IPS DF 4.7 (cell line): ENCODE measurements around the gene TAF8.
A peak's percentile ranks its signal among the peaks of the same experiment; 100 is the strongest.

Experiments
- DNase-seq: peaks from one replicate; pipeline ENCODE4 v3.0.0-alpha.2; 2013; ENCODE audit warnings: low spot score; ENCODE audit errors: extremely low read depth

The TAF8 gene

DNA sequence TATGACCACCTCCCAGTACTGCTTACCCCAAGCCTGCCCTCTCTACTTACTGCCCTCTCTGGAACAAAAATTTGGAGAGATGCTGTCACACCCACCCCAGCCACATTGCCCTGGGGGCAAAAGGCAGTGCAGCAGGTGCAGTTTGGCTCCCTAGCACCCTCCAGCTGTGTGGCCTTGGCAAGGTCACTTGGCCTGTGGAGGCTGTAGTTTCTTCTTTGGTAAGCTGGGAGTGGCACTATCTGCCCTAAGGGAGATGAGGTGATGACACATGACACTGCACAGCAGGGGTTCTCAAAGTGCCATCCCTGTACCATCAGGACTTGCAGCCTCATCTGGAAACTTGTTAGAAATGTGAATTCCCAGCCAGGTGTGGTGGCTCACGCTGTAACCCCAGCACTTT is 44.8 kb downstream of the TAF8 start:
- DNase-seq, result no peak

DNA sequence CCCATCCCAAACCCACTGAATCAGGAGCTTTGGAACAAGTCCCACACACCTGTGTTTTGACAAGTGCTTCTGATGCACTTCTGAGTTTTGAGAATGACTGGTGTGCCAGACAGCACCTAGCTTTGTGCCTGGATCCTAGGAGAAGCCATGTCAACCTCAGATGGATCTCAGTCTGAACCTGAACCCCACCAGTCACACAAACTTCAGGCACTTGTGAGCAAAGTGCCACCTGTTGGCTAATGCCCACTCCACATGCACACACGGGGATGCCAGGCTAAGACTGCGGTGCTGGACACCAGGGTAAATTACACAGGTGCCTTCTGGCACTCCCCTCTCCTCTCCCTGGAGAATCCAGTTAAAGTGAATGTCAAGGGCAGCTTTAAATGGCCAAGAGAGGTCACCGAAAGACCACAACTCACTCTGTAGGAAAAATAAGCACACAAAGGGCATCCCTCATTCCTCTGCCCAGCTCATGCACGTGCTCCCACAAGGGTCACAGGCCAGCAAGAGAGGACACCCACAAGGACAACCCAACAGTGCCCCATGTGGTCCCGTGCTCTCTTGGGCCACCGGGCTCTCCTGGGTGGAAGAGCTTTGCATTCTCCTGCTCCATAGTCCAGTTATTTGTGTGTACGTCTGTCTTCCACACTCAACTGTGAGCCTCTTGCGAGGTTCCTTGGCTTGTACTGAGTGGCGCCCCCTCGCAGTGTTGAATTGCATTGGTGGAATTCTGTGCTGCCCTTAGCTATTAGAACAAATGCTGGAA is 45.6 kb downstream of the TAF8 start:
- DNase-seq, result no peak

DNA sequence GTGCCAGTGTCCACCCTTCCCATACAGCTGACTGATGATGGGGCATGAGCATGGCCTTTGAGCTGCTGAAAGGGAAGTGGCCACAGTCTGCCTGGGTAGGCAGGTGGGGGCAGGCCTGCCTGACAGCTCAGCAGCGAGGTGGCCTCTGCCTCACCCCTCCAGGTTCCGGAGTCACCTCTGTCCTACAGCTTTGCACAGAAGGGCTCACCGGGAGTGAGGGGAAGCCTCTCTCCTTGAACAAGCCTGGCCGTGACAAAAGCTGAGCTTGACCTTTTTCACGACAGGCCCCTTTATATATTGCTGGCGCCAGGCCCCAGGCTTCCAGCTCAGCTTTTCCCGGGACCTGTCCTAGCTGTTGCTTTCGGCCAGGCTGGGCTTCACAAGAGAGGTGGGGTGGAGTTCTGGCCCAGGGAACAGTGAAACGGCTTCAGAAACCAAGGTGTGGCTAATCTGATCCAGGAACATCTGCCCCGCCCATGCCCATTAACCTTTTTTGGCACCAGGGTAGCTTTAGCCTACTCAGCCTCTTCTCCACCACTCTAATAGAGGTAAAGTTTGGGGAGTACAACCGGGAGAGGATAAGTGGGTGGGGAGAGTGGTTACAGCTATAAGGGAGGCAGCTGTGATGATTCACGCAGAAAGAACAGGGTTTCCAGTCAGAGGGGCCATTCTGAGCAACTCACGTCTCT is 49.2 kb downstream of the TAF8 start:
- no peak for DNase-seq

DNA sequence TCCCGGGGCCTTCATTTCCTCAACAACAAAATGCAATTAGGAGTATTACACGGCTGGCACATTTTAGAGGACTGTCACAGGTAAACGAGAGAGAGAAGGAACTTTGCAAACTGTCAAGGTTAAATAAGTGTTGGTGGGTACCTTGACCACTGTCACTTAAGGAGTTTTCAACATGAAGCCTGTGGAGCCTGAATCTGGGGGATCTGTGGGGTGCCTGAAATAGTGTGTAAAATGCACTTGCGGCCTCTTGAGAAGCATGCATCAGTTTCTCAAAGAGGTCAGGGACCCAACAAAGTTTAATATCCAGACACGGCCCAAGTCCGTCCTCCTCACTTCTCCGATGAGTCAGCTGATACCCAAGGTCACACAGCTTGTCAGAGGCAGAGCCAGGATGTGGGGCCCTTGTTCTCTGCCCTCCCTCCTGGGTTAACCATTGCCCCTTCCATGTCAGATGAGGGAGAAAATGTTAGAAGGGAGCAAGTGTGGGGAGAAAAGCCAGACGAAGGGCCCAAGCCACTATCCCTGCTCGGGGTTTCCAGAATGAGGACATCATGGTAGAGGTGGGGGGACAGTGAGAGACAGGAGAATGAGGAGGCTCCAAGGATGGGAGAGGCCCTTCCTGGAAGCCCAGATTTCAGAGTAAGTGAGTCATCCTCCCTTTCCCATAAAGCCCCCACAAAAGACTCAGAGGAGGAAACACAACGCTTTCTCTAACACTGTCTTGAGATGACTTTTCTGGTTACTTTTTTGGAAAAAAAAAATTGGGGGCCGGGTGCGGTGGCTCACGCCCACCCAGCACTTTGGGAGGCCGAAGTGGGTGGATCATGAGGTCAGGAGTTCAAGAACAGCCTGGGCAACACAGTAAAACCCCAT is 49.9 kb downstream of the TAF8 start:
- DNase-seq, result no peak

DNA sequence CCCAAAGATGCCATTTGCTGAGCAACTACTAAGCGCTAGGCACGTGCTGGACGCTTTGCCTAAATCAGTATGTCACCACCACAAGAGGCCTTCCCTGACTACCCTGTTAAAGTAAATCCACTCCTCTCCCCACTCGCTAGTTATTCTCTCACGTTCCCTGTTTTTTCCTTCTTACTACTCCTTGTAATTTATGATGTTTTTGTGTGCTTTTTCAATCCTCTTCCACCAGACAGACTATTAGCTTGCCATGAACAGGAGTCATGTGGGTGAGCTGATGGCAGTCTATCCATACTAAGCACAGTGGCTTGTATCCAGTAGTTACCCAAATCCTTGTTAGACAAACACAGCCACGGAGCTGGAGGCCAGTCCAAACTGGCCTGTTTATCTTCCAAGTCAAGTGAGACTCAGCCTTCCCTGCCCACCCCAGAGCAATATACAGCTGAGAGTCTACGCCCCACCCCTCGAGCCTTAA is 50.9 kb downstream of the TAF8 start:
- no peak for DNase-seq

DNA sequence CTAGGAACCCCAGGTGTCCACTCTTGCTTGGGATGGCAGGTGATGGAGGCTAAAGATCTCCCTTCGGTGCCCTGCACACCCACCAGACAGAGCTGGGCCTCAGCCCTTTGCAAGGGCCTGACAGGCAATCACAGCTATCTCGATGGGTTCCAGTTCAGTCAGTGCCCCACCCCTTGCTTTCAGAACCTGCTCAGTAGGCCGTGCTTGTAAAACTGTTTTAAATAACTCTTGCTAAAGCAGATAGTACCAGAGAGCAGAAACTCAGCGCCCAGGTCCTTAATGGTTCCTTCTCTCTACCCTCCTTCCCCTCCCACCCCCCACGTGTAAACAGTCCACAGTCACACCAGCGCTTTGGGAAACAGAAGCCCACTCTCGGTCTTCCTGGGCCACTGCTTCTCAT is 52.9 kb downstream of the TAF8 start:
- no peak for DNase-seq

DNA sequence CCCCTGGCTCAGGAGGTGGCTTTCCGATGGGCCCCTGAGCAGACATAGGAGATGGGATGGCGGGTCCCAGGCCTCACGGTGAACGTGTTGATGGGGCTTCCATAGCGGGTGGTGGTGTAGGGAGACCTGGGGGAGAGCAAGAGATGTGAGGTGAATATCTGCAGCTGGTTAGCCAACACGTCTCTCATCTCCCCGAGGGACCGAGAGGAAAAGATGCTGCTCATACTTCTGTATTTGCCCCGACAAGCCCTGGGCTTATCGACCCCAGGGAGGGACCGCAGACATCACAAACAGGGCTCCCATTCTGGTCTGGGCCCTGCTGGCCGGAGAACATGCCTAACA is 53.4 kb downstream of the TAF8 start:
- no peak for DNase-seq

DNA sequence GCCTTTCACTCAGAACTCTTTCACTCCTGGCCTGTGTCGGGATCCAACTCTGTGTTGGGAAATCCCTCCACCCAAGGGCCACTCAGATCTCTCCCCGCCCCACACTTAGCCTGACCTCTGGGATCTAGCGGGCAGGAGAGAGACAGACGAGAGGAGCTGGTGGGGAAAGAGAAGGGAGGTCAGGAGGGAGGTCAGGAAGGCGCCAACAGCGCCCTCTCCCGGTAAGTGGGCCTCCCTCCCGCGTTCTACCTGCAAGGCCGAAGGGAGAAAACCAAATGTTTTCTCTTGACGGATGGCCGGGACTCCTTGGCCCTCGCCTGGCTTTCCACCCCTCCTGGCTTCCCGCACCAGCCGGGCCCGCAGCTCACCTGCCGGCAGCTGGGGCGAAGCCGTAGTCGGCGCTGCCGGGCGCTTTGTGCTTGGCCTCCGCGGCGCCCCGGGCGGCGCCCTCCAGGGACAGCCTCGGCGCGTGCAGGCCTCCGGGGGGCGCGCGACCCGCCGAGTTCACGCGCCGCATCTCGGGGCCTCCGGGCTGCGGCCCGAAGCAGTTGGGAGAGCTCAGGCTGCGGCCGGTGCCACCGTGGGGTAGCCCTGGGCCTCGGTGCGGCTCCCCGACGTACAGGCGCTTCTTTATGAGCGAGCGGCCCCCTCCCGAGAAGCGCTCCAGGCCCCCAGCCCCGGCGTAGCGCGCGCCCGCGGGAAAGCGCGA is 53.9 kb downstream of the TAF8 start:
- peak; percentile 53 for DNase-seq

DNA sequence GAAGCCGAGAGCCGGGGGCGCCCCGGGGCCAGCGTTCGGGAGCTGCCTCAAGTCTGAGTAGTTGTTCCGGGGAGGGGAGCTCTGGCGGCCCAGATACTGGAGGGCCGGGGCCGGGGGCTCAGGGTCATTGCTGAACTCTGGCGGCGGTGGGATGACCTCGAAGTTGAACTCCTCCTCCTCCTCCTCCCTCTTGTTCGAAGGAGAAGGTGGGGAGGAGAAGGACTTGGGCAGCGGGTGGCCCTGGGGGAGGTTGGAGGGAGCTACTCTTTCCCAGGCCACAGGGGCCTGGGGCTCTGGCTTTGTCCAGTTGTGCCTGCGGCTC is 54.4 kb downstream of the TAF8 start:
- DNase-seq, result no peak

DNA sequence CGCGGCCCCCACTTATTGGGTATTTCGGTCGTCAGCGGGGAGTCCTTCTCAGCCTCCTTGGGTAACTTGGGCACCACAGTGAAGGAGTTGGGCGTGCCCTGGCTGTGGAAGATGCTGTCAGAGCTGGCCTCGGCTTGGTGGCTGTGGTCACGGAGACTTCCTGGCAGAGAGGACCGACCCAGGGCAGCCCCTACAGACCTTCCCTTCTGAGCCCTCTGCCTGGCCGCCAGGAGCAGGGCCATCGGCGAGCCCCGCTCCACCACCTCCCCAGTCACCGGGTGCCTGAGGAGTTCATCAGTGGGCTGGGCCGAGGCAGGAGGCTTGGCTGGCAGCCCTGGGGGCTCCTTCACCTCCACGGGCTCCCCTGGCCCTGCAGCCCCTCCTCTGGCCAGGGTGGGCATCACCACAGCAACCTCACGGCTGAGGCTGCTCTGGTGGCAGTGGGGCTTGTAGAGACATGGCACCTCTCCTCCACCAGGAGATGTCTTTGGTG is 54.9 kb downstream of the TAF8 start:
- DNase-seq, result no peak

DNA sequence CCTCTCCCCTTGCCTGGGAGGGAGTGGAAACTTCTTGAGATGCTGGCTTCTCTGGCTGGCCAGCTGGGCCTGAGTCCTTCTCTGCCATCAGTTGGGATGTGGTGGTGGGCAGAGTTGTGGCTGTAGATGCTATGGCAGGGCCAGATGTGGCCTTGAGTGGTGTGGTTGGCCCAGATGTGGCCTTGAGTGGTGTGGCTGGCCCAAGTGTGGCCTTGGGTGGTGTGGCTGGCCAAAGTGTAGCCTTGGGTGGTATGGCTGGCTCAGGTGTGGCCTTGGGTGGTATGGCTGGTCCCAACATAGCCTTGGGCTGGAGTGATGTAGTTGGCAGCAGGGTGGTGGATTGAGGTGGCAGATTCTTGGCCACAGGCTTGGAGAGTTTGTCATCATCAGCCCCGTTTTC is 55.4 kb downstream of the TAF8 start:
- DNase-seq, result no peak

DNA sequence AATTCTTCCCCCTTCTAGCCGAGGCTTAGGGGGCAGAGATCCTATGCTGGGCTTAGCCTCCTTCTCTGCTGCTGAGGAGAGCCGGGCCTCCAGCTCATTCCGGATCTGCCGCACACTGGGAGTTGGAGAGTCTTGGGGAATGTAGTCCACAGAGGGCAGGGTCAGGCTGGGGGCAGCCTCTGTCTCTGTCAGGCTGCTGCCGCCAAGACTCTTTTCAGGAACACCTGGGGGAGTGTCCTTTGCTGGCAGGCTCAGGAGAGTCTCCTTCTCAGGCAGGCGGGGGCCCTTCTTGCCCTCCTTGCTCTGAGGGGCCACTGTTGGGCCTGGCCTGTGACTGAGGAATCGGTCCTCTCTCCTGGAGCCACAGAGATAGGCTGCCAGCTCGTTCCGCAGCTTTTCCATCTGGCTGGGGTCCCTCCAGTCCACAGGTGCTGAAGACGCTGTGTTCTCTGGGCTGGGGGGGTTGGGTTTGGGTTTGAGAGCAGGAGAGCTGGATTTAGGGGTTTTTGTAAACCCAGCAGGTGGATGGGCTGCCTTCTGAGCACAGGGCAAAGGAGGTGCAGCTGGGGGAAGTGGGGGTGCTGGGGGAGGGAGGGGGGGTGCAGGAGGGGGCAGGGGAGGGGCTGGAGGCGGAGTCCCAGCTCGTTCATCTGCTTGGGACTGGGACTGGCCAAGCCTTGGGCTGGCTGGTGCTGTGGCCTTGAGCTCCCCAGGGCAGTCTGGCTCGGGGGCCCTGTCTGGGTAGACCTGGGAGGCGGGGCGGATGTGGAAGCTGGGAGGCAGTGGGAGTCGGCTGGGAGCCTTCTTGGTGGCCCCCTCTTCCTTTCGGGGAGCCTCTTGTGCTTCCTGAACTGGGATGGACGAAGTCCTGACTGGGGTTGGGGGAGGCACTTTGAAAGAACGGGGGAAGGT is 56.0 kb downstream of the TAF8 start:
- DNase-seq, result no peak

DNA sequence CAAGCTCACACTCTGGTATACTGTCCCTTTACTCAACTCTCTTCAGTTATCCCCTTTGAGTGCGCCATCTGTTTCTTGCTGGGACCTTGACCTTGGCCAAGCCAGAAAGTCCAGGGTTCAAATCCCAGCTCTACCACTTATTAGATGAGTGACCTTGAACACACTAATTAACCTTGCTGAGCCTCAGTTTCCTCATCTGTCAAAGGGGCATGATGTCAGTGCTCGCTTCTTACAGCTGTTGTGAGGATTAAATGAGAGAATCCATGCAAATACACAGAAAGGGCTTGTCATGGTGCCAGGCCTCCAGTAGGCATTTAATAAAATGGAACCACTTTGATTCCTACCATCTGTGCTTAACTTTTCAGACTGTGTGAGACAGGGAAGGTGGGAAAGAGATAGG is 57.7 kb downstream of the TAF8 start:
- no peak for DNase-seq

DNA sequence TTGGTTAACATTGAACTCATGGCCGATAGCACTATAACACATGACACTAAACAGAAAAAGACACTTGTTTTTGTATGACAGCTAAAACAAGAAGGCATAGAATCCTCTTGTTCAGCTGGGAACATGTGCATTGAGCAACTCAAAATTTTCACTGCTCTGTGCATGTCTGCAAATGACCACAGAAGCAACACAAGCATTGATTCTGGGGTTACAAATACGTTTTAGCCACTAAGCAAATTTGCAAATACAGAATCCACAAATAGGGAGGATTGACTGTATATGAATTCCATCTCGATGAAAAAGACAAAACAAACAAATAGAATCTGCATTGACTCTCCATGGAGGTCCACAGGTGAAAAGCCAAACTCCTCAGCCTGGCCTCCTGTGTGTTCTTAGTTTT is 60.4 kb downstream of the TAF8 start:
- DNase-seq, result no peak

DNA sequence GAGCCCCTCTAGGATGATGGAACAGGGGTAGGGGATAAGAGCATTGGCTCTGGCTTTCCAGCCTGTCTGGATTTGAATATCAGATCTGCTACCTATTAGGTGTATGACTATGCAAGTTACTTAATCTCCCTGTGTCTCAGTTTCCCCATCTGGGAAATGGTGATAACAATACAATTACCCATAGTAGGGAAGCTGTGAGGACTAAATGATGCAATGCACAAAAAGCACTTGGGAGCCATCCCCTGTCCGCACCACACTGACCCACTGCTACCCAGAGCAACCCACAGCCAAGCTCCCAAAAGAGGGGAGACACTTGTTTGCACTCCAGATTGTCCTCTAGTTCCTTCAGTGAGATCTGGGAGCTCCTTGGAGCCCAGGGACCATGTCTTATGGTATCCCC is 62.0 kb downstream of the TAF8 start:
- DNase-seq, result no peak

DNA sequence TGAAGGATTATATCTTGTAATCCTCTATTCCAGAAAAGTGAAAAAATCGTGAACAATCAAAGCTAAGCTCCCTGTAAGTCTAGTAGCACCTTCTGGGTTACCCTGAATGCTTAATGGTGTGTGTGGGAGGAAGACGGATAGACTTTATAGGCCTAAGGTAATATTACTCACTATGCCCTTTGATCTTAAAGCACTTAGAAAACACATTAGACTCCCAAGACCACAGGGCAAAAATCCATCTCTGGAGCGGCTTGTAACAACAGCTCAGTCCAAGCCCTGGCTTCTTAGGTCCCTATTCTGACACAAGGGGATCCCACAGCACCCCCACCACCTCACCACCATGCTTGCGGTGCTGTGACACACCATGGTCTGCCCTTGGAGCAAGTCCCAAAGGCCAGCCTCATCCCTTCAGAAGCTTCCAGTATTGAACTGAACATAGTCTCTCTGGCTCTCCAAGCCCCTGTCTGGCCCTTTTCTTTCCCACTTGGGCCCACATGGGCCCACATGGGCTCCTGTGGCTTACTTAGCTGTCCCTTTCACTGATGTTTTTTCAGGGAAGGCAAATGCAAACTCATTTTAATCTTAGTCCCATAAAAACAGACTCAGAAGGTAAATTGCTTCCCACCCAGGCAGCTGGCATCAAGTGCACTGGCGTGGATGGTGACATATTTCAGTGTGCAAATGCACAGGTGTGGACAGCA is 63.8 kb downstream of the TAF8 start:
- DNase-seq, result no peak

DNA sequence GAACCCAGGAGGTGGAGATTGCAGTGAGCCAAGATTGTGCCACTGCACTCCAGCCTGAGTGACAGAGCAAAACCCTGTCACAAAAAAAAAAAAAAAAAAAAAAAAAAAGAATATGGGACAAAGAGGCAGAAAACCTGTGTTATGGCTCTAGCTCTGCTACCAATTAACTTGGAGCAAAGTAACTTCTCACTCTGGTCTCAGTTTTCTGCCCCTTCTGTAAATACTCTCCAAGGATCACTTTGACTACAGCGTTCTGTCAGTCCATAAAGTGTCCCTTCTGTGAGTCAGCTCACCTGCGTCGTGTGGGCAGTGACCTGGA is 67.5 kb downstream of the TAF8 start:
- DNase-seq, result no peak

DNA sequence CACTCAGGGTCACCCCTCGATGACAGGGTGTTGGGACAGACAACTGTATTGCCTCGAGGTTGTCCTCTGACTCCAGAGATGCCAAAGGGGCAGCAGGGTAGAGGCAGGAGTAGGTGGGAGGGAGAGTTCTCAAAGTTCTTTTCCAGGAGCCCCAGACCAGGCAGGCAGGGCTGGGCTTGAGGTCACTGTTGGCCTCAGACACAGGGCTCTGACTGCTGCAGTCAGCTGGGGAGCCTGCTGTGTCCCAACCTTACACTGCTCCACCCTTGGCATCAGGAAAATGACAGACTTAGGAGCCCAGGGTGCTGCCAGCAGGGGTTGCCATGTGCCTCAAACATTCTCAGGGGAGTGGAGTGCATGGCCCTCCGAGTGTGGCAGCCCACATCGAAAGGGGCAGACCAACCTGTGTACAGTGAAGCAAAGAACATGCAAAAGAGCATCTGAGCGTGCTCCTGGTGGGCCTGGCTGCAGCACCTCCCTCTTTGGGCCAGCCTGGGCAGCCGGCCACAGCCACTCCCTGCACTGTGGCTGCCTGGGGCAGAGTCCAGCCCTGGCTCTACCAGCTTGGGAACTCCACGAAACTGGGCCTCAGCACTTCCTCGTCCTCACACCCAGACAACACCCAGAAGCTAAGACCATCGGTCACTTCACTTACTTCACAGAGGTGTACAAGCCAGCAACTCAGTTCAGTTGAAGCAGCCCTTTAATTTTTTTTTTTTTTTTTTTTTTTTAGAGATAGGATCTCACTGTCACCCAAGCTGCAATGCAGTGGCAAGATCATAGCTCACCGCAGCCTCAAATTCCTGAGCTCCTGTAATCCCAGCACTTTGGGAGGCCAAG is 68.1 kb downstream of the TAF8 start:
- DNase-seq, result no peak
